Eye (tissue), 1 donor: ENCODE data around the gene SP3.

ENCODE experiments used
- DNase-seq: peaks from one replicate; pipeline ENCODE4 v3.0.0-alpha.2; 2015

SP3 gene

GRCh38 chr2:173996766-173997165, 31.6 kb upstream of the SP3 start:
- DNase-seq: no peak

- DNase-seq: no peak
These were observed 28.3 kb upstream of the SP3 start for GRCh38 chr2:173993459-173993858.

GRCh38 chr2:173991856-173992588, 26.8 kb upstream of the SP3 start:
- DNase-seq: peak; percentile 46

- peak; percentile 87 for DNase-seq
These were observed 26.0 kb upstream of the SP3 start for GRCh38 chr2:173990970-173991819.

- peak; percentile 29 for DNase-seq
These were observed 25.1 kb upstream of the SP3 start for GRCh38 chr2:173990245-173990644.

- no peak for DNase-seq
These were observed 24.7 kb upstream of the SP3 start for GRCh38 chr2:173989884-173990215.

GRCh38 chr2:173989160-173989883, 24.1 kb upstream of the SP3 start:
- DNase-seq: peak; percentile 6

- no peak for DNase-seq
These were observed 21.6 kb upstream of the SP3 start for GRCh38 chr2:173986805-173987204.

- no peak for DNase-seq
These were observed 20.4 kb upstream of the SP3 start for GRCh38 chr2:173985605-173985992.

GRCh38 chr2:173984866-173985604, 19.9 kb upstream of the SP3 start:
- DNase-seq: no peak

GRCh38 chr2:173983391-173983871, 18.3 kb upstream of the SP3 start:
- no peak for DNase-seq

- peak; percentile 56 for DNase-seq
These were observed 17.7 kb upstream of the SP3 start for GRCh38 chr2:173982918-173983317.

GRCh38 chr2:173982182-173982714, 17.1 kb upstream of the SP3 start:
- no peak for DNase-seq

GRCh38 chr2:173981520-173981919, 16.3 kb upstream of the SP3 start:
- DNase-seq: no peak

GRCh38 chr2:173979751-173980351, 14.7 kb upstream of the SP3 start:
- no peak for DNase-seq

- no peak for DNase-seq
These were observed 13.3 kb upstream of the SP3 start for GRCh38 chr2:173978447-173978846.

GRCh38 chr2:173972636-173973035, 7.5 kb upstream of the SP3 start:
- no peak for DNase-seq

GRCh38 chr2:173972165-173972564, 7.0 kb upstream of the SP3 start:
- DNase-seq: no peak

GRCh38 chr2:173970516-173970924, 5.3 kb upstream of the SP3 start:
- no peak for DNase-seq

- no peak for DNase-seq
These were observed 4.7 kb upstream of the SP3 start for GRCh38 chr2:173969886-173970285.

- DNase-seq: no peak
These were observed 3.4 kb upstream of the SP3 start for GRCh38 chr2:173968551-173968950.
